ENCODE measurements around the gene EMC9.
A peak's percentile ranks its signal among the peaks of the same experiment; 100 is the strongest.

Gene EMC9

DNA sequence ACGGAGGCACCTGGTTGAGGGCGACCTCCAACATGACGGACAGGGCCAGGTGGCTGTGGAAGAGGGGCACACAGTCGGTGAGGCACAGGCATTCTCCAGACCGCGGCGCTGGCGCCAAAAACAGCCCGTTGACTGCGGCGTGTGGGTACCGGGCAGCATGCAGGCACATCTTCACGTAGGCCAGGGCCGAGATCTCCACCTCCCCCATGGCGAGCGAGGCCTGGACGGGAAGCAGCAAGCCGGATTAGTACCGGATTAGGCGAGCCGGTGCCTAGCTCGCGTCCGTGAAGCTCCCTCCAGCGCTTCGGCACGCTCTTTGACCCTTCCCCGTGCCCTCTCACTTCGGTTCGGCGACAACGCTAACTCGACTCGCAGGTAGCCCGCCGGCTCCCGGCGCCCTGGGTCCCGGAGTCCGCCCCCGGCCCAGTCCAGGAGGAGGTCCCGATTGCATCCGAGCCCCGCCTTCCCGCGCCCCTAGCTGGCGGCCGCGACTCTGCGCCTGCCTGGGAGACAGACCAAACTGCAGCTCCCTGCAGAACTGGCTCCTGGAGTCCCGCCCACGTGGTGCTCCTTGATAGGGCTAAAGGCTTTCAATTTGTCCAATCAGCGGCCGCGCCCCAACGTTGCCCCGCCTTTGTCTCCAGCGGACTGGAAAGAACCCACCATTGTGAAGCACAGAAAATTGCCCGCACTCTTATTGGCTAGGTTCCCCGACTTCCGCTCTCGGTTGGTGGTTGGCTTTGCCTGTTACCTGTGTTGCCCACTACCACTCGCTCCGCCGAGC is at the start of gene EMC9:
TSS of gene EMC9 (minus strand) at position 495 of the 784 bp plus-strand sequence. CDS start at position 208, 287 bp downstream.
- H3K4me3 ChIP-seq (ENCODE audit: low read length), result peak within 1 kb of the TSS; percentile 79
- peaks cover 9% of the 10 kb centered on the region for H3K36me3 ChIP-seq (ENCODE audit: control insufficient read depth, insufficient read depth, low read length)
- no peaks in the 10 kb centered on the region for H3K9me3 ChIP-seq (ENCODE audit: control insufficient read depth, low read length)
- peak within 1 kb of the TSS; percentile 74 for H3K9ac ChIP-seq (ENCODE audit: low read length)
- no peaks in the 10 kb centered on the region for H3K27me3 ChIP-seq (ENCODE audit: control insufficient read depth, insufficient read depth, low read length)
- H3K4me1 ChIP-seq (ENCODE audit: control insufficient read depth, insufficient read depth, low read length), result peaks cover 38% of the 10 kb centered on the region

GRCh38 chr14:24190416-24190815 is 49.0 kb upstream of the EMC9 start:
- peaks cover 14% of the 10 kb centered on the region for H3K4me1 ChIP-seq (ENCODE audit: control insufficient read depth, insufficient read depth, low read length)
- H3K4me3 ChIP-seq (ENCODE audit: low read length), result no peak overlapping the region
- no peaks in the 10 kb centered on the region for H3K27me3 ChIP-seq (ENCODE audit: control insufficient read depth, insufficient read depth, low read length)
- H3K9me3 ChIP-seq (ENCODE audit: control insufficient read depth, low read length), result no peaks in the 10 kb centered on the region
- peaks cover 10% of the 10 kb centered on the region for H3K36me3 ChIP-seq (ENCODE audit: control insufficient read depth, insufficient read depth, low read length)
- no peak overlapping the region for H3K9ac ChIP-seq (ENCODE audit: low read length)

- H3K27me3 ChIP-seq (ENCODE audit: control insufficient read depth, insufficient read depth, low read length), result no peaks in the 10 kb centered on the region
- peaks cover 9% of the 10 kb centered on the region for H3K4me1 ChIP-seq (ENCODE audit: control insufficient read depth, insufficient read depth, low read length)
- peaks cover 10% of the 10 kb centered on the region for H3K36me3 ChIP-seq (ENCODE audit: control insufficient read depth, insufficient read depth, low read length)
- H3K9me3 ChIP-seq (ENCODE audit: control insufficient read depth, low read length), result no peaks in the 10 kb centered on the region
- H3K4me3 ChIP-seq (ENCODE audit: low read length), result no peak overlapping the region
- no peak overlapping the region for H3K9ac ChIP-seq (ENCODE audit: low read length)
These were observed 48.1 kb upstream of the EMC9 start for GRCh38 chr14:24189460-24189859.

DNA sequence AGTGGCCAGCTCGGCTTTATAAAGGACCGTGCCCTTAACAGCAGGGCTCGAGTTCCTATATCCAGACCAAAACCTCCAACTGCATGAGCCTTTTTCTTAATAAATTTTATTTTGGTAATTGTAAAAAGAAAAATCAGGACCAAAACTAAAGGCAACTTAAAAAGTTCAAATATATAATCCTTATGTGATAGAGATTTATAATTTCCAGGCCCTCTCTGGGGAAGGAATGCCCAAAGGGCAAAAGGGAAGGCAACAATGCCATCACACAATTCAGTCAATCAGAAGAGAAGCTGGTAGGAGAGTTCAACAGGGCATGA is 47.6 kb upstream of the EMC9 start:
- H3K9ac ChIP-seq (ENCODE audit: low read length), result peak overlapping the region; percentile 29
- H3K9me3 ChIP-seq (ENCODE audit: control insufficient read depth, low read length), result no peaks in the 10 kb centered on the region
- peak overlapping the region; percentile 51 for H3K4me3 ChIP-seq (ENCODE audit: low read length)
- H3K4me1 ChIP-seq (ENCODE audit: control insufficient read depth, insufficient read depth, low read length), result peaks cover 6% of the 10 kb centered on the region
- peaks cover 10% of the 10 kb centered on the region for H3K36me3 ChIP-seq (ENCODE audit: control insufficient read depth, insufficient read depth, low read length)
- H3K27me3 ChIP-seq (ENCODE audit: control insufficient read depth, insufficient read depth, low read length), result no peaks in the 10 kb centered on the region

DNA sequence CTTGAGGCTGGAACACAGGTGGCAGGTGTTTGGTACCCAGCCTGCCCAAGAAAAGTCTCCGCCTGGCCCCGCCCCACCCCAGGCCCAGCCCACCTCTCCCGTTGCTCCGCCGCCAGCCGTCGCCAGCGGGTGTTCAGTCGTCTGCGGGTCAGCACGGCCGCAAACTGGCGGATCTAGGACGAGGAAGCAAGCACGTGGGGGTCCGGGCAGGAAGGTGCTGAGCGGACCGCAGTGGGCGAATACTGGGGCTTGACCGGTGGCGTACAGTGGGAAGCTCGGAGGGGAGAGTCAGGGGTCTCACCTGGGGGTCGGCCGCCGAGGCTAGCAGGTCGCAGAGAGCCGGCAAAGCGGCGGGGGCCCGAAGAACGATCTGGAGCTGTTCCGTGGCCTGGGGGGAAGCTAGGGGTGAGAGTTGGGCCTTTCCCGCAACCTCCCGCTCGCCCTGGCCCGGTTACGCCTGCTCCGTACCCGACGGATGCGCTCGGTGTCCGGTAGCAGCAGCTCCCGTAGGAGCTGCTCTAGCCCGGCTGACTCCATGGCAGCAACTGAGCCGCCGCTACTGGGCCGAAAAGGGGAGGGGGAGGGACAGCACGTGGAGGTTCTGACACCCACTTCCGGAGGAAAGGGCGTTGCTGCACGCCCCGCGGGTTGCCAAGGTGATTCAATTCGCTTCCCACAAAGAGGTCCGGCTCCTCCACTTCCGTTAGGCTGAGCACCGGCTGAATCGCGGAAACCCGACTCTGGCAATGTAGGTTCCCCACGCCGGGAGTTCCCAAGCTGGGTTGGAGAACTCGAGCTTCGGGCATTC is 47.1 kb upstream of the EMC9 start, which contains the start of gene IPO4:
TSS of gene IPO4 (minus strand) at position 566 of the 808 bp plus-strand sequence. CDS start at position 537, 29 bp downstream.
- H3K4me1 ChIP-seq (ENCODE audit: control insufficient read depth, insufficient read depth, low read length), result peaks cover 6% of the 10 kb centered on the region
- H3K36me3 ChIP-seq (ENCODE audit: control insufficient read depth, insufficient read depth, low read length), result peaks cover 10% of the 10 kb centered on the region
- peak within 1 kb of the TSS; percentile 29 for H3K9ac ChIP-seq (ENCODE audit: low read length)
- H3K9me3 ChIP-seq (ENCODE audit: control insufficient read depth, low read length), result no peaks in the 10 kb centered on the region
- H3K4me3 ChIP-seq (ENCODE audit: low read length), result peak within 1 kb of the TSS; percentile 51
- no peaks in the 10 kb centered on the region for H3K27me3 ChIP-seq (ENCODE audit: control insufficient read depth, insufficient read depth, low read length)

GRCh38 chr14:24187539-24187915 is 46.1 kb upstream of the EMC9 start:
- peaks cover 6% of the 10 kb centered on the region for H3K4me1 ChIP-seq (ENCODE audit: control insufficient read depth, insufficient read depth, low read length)
- peak overlapping the region; percentile 29 for H3K9ac ChIP-seq (ENCODE audit: low read length)
- peaks cover 10% of the 10 kb centered on the region for H3K36me3 ChIP-seq (ENCODE audit: control insufficient read depth, insufficient read depth, low read length)
- no peaks in the 10 kb centered on the region for H3K9me3 ChIP-seq (ENCODE audit: control insufficient read depth, low read length)
- H3K4me3 ChIP-seq (ENCODE audit: low read length), result no peak overlapping the region
- no peaks in the 10 kb centered on the region for H3K27me3 ChIP-seq (ENCODE audit: control insufficient read depth, insufficient read depth, low read length)

- H3K9ac ChIP-seq (ENCODE audit: low read length), result no peak overlapping the region
- H3K4me1 ChIP-seq (ENCODE audit: control insufficient read depth, insufficient read depth, low read length), result peaks cover 6% of the 10 kb centered on the region
- H3K4me3 ChIP-seq (ENCODE audit: low read length), result no peak overlapping the region
- peaks cover 10% of the 10 kb centered on the region for H3K36me3 ChIP-seq (ENCODE audit: control insufficient read depth, insufficient read depth, low read length)
- no peaks in the 10 kb centered on the region for H3K27me3 ChIP-seq (ENCODE audit: control insufficient read depth, insufficient read depth, low read length)
- no peaks in the 10 kb centered on the region for H3K9me3 ChIP-seq (ENCODE audit: control insufficient read depth, low read length)
These were observed 45.6 kb upstream of the EMC9 start for GRCh38 chr14:24186831-24187538.

GRCh38 chr14:24185741-24186140 is 44.4 kb upstream of the EMC9 start:
- Histone ChIP-seq H3K27me3 (ENCODE audit: control insufficient read depth, insufficient read depth, low read length) (no peaks in the 10 kb centered on the region), H3K36me3 (ENCODE audit: control insufficient read depth, insufficient read depth, low read length) (peaks cover 10% of the 10 kb centered on the region), H3K9ac (ENCODE audit: low read length) (no peak overlapping the region), H3K4me1 (ENCODE audit: control insufficient read depth, insufficient read depth, low read length) (peaks cover 6% of the 10 kb centered on the region), H3K9me3 (ENCODE audit: control insufficient read depth, low read length) (no peaks in the 10 kb centered on the region), H3K4me3 (ENCODE audit: low read length) (no peak overlapping the region)

- Histone ChIP-seq H3K27me3 (ENCODE audit: control insufficient read depth, insufficient read depth, low read length) (no peaks in the 10 kb centered on the region), H3K9ac (ENCODE audit: low read length) (no peak overlapping the region), H3K4me1 (ENCODE audit: control insufficient read depth, insufficient read depth, low read length) (peaks cover 6% of the 10 kb centered on the region), H3K9me3 (ENCODE audit: control insufficient read depth, low read length) (no peaks in the 10 kb centered on the region), H3K36me3 (ENCODE audit: control insufficient read depth, insufficient read depth, low read length) (peaks cover 10% of the 10 kb centered on the region), H3K4me3 (ENCODE audit: low read length) (no peak overlapping the region)
These were observed 43.6 kb upstream of the EMC9 start for GRCh38 chr14:24185026-24185425.

DNA sequence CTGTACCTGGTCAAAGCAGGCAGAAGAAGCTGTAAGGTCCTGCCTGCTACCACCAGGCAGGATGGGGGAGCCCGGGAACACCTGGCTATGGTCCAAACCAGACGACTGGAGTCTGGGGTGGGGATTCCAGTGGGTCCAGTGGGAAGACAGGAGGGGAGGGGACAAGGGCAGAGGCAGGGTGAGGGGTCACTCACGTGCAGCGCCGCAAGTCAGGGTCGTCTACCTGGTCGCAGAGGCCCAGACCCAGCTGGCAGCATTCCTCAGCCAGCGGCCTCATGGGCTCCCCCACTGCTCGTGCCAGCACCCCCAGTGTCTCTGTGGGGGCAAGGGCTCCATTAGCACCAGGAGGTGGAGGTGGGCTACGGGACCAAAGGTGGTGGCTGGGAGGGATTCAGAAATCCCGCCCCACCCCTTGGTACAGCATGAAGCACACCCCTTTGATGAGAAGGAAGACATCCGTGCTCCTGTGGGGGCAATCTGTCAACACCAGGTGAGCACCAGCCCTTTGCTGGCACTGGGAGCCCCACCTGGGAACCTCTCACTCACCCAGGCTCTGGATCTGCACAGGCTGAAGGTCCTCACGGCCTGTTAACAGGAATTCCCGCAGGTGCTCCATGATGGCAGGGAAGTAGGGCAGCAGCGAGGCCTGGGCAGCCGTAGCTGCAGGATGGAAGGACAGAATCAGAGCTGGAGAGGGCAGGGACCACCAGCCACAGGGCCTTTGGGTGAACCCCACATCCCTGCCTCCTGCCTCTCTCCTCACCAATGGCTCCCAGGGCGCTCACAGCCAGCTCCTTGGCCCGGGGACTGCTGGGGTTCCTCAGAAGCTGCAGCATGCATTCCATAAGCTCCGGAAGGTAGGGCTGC is 42.9 kb upstream of the EMC9 start:
- H3K36me3 ChIP-seq (ENCODE audit: control insufficient read depth, insufficient read depth, low read length), result peaks cover 10% of the 10 kb centered on the region
- no peak overlapping the region for H3K9ac ChIP-seq (ENCODE audit: low read length)
- H3K4me1 ChIP-seq (ENCODE audit: control insufficient read depth, insufficient read depth, low read length), result peaks cover 6% of the 10 kb centered on the region
- no peaks in the 10 kb centered on the region for H3K9me3 ChIP-seq (ENCODE audit: control insufficient read depth, low read length)
- no peaks in the 10 kb centered on the region for H3K27me3 ChIP-seq (ENCODE audit: control insufficient read depth, insufficient read depth, low read length)
- H3K4me3 ChIP-seq (ENCODE audit: low read length), result no peak overlapping the region

DNA sequence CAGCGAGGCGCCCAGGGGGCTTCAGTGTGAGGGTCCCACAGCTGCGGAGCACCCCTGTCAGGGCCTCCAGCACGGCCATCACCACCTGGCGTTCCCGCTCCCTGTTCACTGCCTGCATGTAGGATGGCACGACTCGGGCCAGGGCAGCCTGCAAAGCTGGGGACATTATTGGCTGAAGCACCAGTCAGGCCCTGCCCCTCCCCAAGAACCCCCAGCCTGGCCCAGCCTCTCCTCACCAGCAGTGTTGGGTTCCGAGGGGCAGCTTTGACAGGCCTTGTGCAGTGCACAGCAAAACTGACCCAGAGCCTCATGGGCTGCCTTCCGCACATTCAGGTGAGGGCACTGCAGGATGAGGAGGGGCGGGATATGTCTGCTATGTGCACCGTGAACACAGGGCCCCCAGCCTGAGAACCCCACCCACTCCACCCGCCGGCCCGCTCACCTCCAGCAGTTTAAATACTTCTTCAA is 41.7 kb upstream of the EMC9 start:
- peaks cover 4% of the 10 kb centered on the region for H3K4me1 ChIP-seq (ENCODE audit: control insufficient read depth, insufficient read depth, low read length)
- H3K9ac ChIP-seq (ENCODE audit: low read length), result no peak overlapping the region
- H3K27me3 ChIP-seq (ENCODE audit: control insufficient read depth, insufficient read depth, low read length), result no peaks in the 10 kb centered on the region
- peaks cover 14% of the 10 kb centered on the region for H3K36me3 ChIP-seq (ENCODE audit: control insufficient read depth, insufficient read depth, low read length)
- H3K4me3 ChIP-seq (ENCODE audit: low read length), result no peak overlapping the region
- no peaks in the 10 kb centered on the region for H3K9me3 ChIP-seq (ENCODE audit: control insufficient read depth, low read length)

Measured in mucosa of stomach (tissue), 1 donor.